M059J (cell line): ENCODE data around the gene THEMIS2. TPM values are rescaled to one million over a fixed set of nuclear protein-coding genes. Genes with fewer than 3 reads are reported as not detected.

ENCODE experiments used
- DNase-seq: peaks from one replicate; pipeline ENCODE4 v3.0.0-alpha.2; 2012; ENCODE audit warnings: low read depth
- total RNA-seq: library from RNA; depleted of rRNA; stranded (reverse); fragments of >200 nt; shearing (Covaris generic); gene quantifications from 2 replicates; pipeline ENCODE4 v1.2.3, GENCODE V29; 2014; rRNA removed

The THEMIS2 gene
- total RNA-seq, 1 experiment from 2014 or later: 23.5 TPM

DNA sequence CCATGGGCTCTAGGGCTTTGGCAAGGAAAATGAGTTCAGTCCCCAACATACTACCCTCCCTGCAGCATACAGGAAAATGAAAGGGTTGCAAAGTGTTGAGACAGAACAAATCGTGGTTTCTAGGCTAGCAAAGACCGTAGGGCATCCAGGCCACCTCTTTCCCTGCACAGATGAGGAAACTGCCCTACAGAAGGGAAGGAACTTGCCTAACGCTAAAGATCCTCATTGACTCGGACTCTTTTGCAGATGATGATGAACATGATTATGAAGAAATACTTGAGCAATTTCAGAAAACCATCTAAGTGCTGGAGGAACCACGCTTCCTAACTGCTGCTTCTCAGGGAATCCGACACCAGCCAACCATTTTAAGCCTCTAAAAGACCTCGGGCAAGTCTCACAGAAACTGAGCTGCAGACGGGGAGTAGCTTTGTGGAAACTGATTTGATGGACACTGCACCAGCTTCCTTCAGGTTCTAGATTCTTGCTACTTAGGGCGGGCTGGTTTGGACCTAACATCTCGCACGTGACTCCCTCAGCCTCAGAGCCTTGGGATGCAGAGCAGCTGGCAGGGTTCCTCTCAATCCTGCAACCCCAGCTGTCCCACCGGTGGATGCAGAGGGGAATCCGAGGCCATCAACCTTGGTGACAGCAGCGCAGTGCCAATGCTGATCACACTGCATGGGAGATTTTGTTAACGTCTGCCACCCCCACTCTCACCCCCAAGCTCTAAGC is 13.4 kb downstream of the THEMIS2 start:
- DNase-seq: no peak

DNA sequence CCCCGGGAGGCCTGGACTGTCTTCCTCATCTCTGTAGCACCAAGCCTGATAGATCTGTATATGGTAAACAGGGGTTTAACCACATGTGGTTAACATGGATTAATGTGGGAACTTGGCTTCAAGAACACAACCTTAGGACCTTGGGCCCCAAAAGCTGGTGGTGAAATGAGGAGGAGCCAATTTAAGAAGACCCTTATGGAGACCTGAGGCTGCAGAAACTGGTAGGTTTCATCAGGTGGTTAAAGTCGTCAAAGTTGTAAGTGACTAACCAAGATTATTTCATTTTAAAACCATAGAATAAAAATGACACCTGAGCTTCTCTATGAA is 14.0 kb downstream of the THEMIS2 start:
- DNase-seq: no peak

DNA sequence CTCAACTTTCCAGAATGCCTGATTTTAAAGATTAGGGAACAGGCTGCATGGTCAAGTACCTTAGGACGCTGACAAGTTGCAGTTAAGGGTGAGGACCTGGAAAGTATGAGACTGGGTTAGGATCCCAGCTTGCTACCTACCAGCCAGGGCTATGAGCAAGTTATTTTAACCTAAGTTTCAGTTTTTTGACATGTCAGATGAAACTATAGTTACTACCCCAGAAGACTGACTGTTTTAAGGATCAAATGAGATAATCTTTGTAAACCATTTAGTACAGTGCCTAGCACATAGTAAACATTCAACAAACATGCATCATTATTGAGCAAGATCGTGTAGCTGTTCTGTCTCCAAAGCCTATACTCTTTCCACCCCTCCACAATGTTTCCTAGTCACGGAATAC is 14.4 kb downstream of the THEMIS2 start:
- no peak for DNase-seq

DNA sequence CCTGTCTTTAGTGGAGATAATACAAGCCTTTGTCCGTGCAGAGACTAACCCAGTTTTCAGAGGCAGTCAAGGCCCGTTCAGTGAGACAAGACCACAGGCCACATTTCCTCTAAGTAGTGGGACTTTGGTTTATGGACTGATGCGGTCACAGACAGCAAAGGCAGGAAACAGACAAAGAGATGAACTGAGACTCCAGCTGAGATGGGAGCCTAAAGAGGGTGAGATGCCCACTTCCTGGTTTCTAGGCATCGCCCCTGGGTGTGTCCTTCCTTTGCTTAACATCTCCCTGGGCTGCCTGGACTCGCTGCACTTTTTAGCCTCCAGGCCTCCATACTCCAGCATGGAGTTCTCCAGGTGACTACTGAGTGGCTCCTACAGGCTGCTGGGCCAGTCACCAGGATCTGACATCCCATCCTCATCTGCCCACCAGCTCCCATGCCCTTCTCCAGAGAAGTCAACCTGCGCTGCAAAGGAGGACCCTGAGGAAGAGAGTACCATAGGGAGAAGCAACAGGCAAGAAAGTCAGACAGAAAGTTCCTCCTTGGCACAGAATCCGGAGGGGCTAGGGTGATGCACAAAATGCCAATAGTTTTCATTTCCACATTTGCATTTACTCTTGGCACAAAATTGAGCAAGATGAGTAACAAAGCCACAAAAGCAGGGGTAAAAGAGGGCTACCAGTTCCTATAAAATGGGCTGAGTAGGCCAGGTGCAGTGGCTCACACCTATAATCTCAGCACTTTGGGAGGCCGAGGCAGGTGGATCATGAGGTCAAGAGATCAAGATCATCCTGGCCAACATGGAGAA is 15.1 kb downstream of the THEMIS2 start:
- no peak for DNase-seq

DNA sequence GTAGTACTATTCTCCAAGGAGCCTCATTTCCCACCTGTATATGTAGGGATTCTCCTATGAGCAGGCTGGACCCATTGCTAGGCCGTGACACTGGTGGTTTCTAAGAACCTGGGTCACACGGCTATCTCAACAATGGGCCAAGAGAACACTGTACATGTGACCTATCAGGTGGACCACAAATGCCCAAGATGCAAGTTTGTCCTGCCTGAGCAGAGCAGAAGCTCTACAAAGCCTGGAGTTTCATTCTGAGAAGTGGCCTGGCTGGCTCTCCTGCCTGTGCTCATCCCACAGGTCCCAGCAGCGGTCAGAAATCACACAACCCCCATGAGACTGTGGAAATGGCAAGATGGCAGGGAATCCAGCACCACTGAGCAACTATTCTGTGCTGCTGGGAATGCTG is 17.2 kb downstream of the THEMIS2 start:
- no peak for DNase-seq

DNA sequence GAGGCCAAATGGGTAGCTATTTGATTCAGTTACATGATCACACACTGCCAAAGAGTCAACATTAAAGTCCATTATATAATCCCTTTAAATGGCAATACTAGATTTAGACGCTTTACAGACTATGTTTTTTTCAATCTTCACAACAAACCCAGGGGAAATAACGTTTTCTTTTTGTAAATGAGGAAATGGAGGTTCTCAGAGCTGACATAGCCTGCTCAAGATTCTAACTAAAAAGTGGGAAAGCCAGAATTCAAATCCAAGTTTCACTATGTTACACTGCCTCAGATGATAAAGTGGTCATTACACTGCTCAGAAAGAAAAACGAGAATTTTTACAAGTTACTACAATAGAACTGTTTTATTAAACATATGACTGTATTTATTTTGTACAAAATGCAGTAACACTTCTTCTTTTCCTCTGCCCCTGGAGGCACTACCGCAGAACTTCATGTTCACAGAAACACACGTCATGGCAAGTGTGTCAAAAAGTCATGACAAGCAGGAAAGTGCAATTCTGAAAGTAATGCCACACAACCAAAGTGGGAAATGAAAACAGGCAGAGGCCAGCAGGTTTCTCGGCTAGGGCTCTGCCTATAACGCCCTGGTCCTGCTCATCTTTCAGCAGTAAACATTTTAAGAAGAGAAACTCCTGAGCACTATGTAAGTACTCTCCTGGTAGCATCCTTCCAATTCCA is 19.0 kb downstream of the THEMIS2 start:
- DNase-seq: no peak

DNA sequence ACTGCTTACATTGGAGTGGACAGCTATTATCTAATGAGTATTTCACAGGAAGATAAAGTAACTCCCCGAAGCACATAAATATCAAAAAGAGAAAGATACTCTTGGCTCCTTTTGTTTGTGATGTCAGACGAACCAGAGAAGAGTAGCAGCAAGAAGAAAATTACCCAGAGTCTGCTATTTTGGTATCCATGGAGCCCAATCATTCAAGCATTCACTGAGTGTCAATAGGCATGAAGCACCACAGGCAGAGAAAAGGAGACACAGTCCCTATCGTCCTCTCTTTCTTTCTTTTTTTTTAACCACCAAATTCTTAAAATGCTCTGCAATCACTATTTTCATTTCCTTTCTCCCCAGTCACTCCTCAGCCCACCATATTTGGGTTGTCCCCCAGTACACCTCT is 22.2 kb downstream of the THEMIS2 start:
- no peak for DNase-seq

DNA sequence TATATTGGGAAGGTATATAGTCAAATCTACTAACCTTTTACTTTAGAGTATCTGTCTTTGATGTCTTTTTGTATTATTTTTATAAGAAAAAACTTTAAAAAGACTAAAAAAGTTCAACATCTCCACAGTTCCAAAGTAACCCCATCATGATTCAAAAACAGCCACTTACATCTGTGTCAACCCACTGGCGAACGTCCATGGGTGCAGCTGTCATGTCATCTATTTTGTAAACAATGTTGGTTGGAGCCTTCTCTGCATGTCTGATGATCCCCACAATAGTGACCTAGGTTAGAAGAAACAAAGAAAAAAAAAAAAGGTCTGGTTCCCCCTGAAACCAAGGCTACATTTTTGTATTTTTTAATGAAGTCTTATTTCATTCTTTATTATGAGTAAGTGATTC is 34.4 kb downstream of the THEMIS2 start:
- no peak for DNase-seq

DNA sequence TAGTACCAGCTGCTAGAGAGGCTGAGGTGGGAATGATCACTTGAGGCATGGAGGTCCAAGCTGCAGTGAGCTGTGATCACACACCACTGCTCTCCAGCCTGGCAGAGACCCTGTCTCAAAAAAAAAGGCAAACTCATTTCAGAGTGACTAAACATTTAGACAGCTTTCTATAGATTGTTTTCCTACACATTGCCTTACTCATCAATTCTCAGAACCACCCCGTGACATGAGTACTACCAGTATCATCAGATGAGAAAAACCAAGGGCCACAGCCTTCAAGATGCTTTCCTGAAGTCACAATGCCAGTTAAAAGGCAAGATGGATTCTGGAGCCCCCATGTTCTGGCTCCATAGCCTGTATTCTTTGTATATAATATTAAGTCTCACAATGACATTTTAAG is 40.1 kb downstream of the THEMIS2 start:
- no peak for DNase-seq

DNA sequence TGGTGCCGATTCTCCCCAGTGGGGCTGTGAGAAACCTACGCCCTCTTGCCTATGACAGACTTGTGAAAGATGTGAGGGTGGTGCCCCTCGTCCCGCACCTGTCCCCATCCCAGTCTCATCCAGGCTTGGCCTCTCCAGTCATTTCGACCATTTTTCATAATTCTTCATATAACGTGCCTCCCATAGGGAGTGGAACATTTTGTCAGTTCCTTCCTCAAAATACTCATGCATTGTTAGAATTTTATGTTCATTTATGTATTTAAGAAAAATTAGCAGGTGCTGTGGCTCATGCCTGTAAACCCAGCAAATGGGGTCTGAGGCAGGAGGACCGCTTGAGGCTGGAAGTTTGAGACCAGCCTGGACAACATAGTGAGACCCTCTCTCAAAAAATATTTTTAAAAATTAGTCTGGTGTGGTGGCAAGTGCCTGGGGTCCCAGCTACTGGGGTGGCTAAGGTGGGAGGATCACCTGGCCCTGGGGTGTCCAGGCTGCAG is 42.8 kb downstream of the THEMIS2 start:
- DNase-seq: no peak

DNA sequence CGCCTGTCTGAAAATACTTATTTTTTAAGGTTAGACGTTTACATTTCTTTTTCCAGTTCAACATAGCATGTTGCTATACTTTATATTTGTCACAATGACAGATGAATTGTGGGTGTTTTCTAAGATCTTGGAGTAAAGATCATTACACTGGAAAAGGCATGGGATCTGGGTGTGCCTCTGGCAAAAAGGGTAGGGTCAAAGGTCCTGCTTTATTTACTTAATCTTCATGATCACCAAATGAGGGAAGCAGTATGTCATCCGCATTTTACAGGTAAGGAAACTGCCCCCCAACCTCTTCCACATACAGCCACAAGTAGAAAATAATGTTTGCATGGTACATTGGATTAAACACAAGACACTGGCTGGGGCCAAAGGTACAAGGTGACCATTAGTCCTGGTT is 49.9 kb downstream of the THEMIS2 start:
- DNase-seq: no peak

DNA sequence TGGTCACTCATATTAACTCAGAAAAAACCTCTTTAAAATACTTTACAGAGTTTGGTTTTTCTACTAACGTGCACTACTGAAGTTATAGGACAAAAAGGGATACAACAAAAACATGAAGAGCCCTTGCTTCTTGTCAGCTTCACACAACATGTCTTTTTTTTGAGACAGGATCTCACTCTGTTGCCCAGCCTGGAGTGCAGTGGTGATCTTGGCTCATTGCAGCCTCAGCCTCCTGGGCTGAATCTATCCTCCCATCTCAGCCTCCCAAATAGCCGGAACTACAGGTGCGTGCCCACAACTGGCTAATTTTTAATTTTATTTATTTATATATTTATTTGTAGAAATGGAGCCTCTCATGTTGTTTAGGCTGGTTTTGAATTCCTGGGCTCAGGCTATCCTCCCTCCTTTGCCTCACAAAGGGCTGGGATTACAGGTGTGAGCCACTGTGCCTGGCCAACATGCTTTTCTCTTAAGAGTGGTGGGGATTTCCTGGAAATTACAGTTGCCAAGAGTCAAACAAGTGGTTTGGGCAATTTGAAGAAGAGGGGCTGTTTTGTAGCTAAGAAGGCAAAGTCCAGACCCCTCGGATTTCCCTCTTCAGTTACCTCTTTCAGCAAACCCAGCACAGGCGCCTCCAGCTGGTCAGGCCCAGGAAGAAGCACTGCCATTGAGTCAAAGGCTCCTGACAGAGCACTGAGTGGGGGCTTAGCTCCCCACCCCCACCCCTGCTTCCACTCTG is 56.0 kb downstream of the THEMIS2 start:
- DNase-seq: peak; percentile 27

DNA sequence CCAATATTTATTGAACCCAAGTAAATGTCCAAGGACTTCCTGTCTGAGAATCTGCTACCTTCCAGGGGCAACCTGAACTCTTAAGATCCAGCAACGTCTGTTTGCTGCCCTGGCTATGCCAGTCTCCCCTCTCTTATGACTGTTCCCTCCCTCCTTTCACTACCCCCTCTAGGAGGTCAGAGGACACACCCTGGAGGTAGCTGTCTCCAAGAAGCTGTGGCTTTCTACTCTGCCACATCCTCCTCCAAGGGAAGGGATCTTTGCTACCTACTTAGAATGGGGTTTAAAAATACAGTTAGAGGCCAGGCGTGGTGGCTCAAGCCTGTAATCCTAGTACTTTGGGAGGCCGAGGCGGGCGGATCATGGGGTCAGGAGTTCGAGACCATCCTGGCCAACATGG is 58.8 kb downstream of the THEMIS2 start:
- DNase-seq: no peak

DNA sequence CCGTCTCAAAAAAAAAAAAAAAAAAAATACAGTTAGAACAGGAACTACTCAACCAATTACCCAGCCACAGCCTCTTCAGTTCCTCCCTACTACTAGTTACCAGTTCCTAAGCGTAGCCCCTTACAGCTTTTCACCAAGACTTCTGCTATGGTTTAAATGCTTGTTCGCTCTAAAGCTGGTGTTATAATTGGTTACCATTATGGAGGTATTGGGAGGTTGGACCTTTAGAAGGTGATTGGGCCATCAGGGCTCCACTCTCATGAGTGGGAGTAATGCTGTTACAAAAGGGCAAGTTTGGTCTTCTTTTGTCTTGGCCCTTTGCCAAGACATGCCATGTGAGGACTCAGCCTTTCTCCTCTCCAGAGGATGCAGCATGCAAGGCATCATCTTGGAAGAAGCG is 59.4 kb downstream of the THEMIS2 start:
- no peak for DNase-seq

DNA sequence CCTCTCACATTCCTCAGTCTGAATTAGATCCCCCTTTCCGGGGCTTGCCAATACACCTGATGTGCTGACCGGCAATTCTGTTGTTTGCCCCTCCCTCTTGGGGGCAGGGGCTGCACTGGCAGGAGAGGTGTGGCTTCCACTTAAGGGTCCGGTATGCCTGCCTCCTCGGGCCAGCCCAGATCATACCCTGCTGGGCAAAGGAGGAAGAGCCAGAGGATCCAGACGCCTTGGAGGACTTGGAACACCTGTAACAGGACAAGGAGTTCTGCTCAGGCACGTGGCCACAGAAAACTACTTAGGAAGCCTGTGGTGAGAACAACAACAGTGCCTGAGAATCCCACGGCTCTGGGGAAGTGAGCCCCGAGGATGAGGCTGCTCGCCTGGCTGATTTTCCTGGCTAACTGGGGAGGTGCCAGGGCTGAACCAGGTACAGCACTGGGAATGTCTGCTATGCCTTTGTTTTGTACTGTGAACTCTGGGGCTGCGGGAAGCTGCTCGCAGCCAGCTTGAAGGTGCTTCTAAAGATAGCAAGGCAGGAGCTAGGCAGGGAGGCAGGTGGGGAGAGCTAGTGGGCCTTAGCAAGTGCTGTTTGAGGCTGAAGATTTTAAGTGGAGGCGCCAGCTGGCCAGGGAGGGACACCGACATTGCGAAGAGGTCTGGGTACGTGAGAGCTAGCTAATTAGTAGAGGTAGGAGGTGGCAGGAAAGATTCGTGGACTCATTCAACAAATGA is 62.6 kb downstream of the THEMIS2 start, which contains the start of gene SMPDL3B:
SMPDL3B (plus strand) TSS at position 183 of the 732 bp plus-strand sequence; CDS start at position 367, 184 bp downstream.
- peak; percentile 55 for DNase-seq

DNA sequence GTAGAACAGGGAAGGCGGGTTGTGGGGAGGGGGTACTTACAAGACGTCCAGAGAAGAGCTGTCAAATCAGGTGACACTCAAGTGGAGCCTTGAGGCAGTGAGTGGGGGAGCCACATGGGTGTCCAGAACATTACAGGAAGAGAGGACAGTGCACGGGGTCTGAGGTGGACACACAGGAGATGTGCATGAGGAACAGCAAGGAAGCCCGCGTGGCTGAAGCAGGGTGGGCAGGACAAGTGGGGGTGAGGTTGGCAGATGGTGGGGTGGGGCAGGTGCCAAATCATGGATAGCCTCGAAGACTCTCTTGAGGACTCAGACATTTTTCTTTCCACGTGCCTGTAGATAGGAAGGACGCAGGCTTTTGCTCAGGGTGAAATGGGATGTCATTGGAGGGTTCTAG is 63.4 kb downstream of the THEMIS2 start:
- no peak for DNase-seq

Other genes with a start within 250 kb of the THEMIS2 start
- gene FGR, start 237.4 kb upstream of the THEMIS2 start, total RNA-seq: 0.17 TPM in 1 of 2 replicates, not detected in the other
- gene IFI6, start 200.4 kb upstream of the THEMIS2 start, total RNA-seq: 3,501 and 4,716 TPM in 2 replicates
- gene FAM76A, start 146.6 kb upstream of the THEMIS2 start, total RNA-seq: 22.7 and 26.4 TPM in 2 replicates
- 54.4 and 59.1 TPM in 2 replicates for gene STX12, start 99.3 kb upstream of the THEMIS2 start, total RNA-seq
- gene PPP1R8, start 41.8 kb upstream of the THEMIS2 start, total RNA-seq: 37.8 and 52.1 TPM in 2 replicates
- gene RPA2, start 42.0 kb downstream of the THEMIS2 start, total RNA-seq: 110 and 111 TPM in 2 replicates
- 0.10 and 1.1 TPM in 2 replicates for gene SMPDL3B, start 62.5 kb downstream of the THEMIS2 start, total RNA-seq
- 1.7 and 3.4 TPM in 2 replicates for gene XKR8, start 87.4 kb downstream of the THEMIS2 start, total RNA-seq
- 20.0 and 25.4 TPM in 2 replicates for gene EYA3, start 216.1 kb downstream of the THEMIS2 start, total RNA-seq